Measurements from ENCODE around the gene NTNG1. TPM values are rescaled to one million over a fixed set of nuclear protein-coding genes. Genes with fewer than 3 reads are reported as not detected.

NTNG1 gene
- total and polyA plus RNA-seq, 10 of the 15 experiments (the other 5 are each of a cell fraction or from before 2014, with no cell fraction given): 0.18 to 2.3 (median 1.1) TPM; not detected in 1

DNA sequence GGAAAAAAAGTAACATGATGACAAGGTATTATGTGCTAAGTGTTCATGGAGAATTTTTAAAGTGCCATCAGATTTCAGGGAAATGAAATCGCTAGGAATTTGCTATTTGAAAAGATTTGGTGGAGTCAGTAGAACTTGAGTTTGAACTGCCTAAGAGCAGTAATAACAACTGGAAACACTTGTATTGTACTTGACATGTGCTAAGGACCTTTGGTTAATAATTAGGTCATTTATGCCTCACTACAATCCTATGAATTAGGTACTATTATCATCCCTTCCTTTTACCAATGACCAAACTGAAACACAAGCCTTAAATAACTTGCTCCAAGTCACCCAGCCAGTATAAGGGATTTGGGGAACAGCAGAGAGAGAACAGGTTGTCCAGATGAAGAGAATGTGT, 133.4 kb downstream of the NTNG1 start:
- no peak for ATAC-seq
- no peaks in the 10 kb centered on the region for H3K9me3 ChIP-seq (replicated peaks; ENCODE audit: control insufficient read depth, insufficient read depth, low read length)
- in situ Hi-C loops (cut with MboI) (no loop called here), intact Hi-C loops (cut with micrococcal nuclease; ENCODE audit: unreplicated experiment) (loop anchor here (10.0 kb wide), 1 partner anchor 851 kb away; no protein-coding TSS in a partner anchor)
- H4K20me1 ChIP-seq (ENCODE audit: control insufficient read depth, insufficient read depth): no peaks in the 10 kb centered on the region
- no peaks in the 10 kb centered on the region for H3K79me2 ChIP-seq (ENCODE audit: control insufficient read depth, insufficient read depth, low read length)
- FAIRE-seq: no peak
- no peak overlapping the region for H3K4me3 ChIP-seq
- RAD21 ChIA-PET (ENCODE audit: unreplicated experiment): interaction anchor here (4.6 kb wide), 1 partner anchor 255 kb away, joined by 34 read pairs; no protein-coding TSS in a partner anchor
- TF ChIP-seq STAT1 (conservative IDR thresholded peaks at IDR 0.05): no peak
- H3K36me3 ChIP-seq (ENCODE audit: control insufficient read depth in 2 of 2, insufficient read depth in 2 of 2, low read length in 1 of 2): no peaks in the 10 kb centered on the region
- BruUV-seq (replicated peaks): no TSS peak
- no peak overlapping the region for H3K4me2 ChIP-seq (ENCODE audit: control insufficient read depth, insufficient read depth)
- POLR2A ChIA-PET: no interaction called here
- H3K27me3 ChIP-seq (replicated peaks in 1 of 2; ENCODE audit: control insufficient read depth in 2 of 2, insufficient read depth in 2 of 2, low read length in 1 of 2): no peaks in the 10 kb centered on the region
- SMC1A ChIA-PET (ENCODE audit: uncharacterized antibody, unreplicated experiment): interaction anchor here (0.7 to 9.6 kb wide), 6 partner anchors 11 to 473 kb away, joined by 3 to 98 read pairs (median 3); no protein-coding TSS in a partner anchor
- CTCF ChIA-PET: interaction anchor here (0.6 to 9.2 kb wide), 5 partner anchors 9 to 254 kb away, joined by 3 to 124 read pairs (median 3); no protein-coding TSS in a partner anchor
- H2AFZ ChIP-seq (ENCODE audit: control insufficient read depth, low read depth, low read length): no peak overlapping the region
- no peak overlapping the region for H3K27ac ChIP-seq (ENCODE audit: control insufficient read depth, insufficient read depth)
- no peaks in the 10 kb centered on the region for H3K4me1 ChIP-seq (ENCODE audit: control insufficient read depth, insufficient read depth, low read length)
- no peak for DNase-seq (ENCODE audit: low read depth, low spot score)
- H3K9ac ChIP-seq (ENCODE audit: control insufficient read depth, insufficient read depth, low read length): no peak overlapping the region
- 83% methylated on average over 1 of the region's 1 CpG for WGBS (ENCODE audit: insufficient coverage, insufficient replicate concordance, low lambda C conversion rate, missing lambda C conversion rate)

DNA sequence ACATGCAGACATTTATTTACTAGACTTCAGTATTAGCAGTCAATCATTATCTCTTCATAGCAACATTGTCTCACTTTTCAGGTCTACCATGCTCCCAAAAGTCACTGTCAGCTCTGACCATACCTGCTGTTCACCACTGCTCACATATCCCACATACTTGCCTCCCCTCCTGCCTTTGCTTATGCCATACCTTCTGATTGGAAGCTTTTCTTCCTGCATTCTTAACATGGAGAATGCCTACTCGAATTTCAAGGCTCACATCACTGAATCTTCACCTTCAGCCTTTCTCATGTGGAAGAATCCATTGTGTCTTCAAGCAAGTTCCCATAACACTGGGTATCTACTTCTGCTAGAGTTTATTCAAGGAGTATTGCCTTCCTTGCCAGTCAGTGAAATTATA, 135.4 kb downstream of the NTNG1 start:
- H2AFZ ChIP-seq (ENCODE audit: control insufficient read depth, low read depth, low read length): no peak overlapping the region
- H3K36me3 ChIP-seq (ENCODE audit: control insufficient read depth in 2 of 2, insufficient read depth in 2 of 2, low read length in 1 of 2): no peaks in the 10 kb centered on the region
- no peaks in the 10 kb centered on the region for H3K27me3 ChIP-seq (replicated peaks in 1 of 2; ENCODE audit: control insufficient read depth in 2 of 2, insufficient read depth in 2 of 2, low read length in 1 of 2)
- DNase-seq (ENCODE audit: low read depth, low spot score) (no peak), FAIRE-seq (no peak), ATAC-seq (no peak)
- ChIA-PET POLR2A (no interaction called here), RAD21 (ENCODE audit: unreplicated experiment) (interaction anchor here (1.0 to 4.6 kb wide), 5 partner anchors 9 to 253 kb away, joined by 3 to 34 read pairs (median 4); no protein-coding TSS in a partner anchor), SMC1A (ENCODE audit: uncharacterized antibody, unreplicated experiment) (interaction anchor here (0.7 to 9.6 kb wide), 7 partner anchors 29 to 473 kb away, joined by 3 to 98 read pairs (median 5); no protein-coding TSS in a partner anchor), CTCF (interaction anchor here (0.7 to 9.2 kb wide), 15 partner anchors 9 to 474 kb away, joined by 3 to 124 read pairs (median 5); no protein-coding TSS in a partner anchor)
- H3K79me2 ChIP-seq (ENCODE audit: control insufficient read depth, insufficient read depth, low read length): no peaks in the 10 kb centered on the region
- in situ Hi-C loops (cut with MboI) (loop anchor here (25.0 kb wide), 1 partner anchor 261 kb away; no protein-coding TSS in a partner anchor), intact Hi-C loops (cut with micrococcal nuclease; ENCODE audit: unreplicated experiment) (loop anchor here (2.0 to 10.0 kb wide), 2 partner anchors 475 to 849 kb away; no protein-coding TSS in a partner anchor)
- TF ChIP-seq HDAC6 (IDR thresholded peaks at IDR 0.05; ENCODE audit: unreplicated experiment) (no peak), NR2C1 (IDR thresholded peaks at IDR 0.05) (no peak)
- TF ChIP-seq, protein P1, sequence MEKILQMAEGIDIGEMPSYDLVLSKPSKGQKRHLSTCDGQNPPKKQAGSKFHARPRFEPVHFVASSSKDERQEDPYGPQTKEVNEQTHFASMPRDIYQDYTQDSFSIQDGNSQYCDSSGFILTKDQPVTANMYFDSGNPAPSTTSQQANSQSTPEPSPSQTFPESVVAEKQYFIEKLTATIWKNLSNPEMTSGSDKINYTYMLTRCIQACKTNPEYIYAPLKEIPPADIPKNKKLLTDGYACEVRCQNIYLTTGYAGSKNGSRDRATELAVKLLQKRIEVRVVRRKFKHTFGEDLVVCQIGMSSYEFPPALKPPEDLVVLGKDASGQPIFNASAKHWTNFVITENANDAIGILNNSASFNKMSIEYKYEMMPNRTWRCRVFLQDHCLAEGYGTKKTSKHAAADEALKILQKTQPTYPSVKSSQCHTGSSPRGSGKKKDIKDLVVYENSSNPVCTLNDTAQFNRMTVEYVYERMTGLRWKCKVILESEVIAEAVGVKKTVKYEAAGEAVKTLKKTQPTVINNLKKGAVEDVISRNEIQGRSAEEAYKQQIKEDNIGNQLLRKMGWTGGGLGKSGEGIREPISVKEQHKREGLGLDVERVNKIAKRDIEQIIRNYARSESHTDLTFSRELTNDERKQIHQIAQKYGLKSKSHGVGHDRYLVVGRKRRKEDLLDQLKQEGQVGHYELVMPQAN (conservative IDR thresholded peaks at IDR 0.05): no peak
- no peak overlapping the region for H3K4me3 ChIP-seq
- H3K9ac ChIP-seq (ENCODE audit: control insufficient read depth, insufficient read depth, low read length): no peak overlapping the region
- H3K4me1 ChIP-seq (ENCODE audit: control insufficient read depth, insufficient read depth, low read length): no peaks in the 10 kb centered on the region
- no peak overlapping the region for H3K27ac ChIP-seq (ENCODE audit: control insufficient read depth, insufficient read depth)
- WGBS (ENCODE audit: insufficient coverage, insufficient replicate concordance, low lambda C conversion rate, missing lambda C conversion rate): 0% methylated on average over 1 of the region's 1 CpG
- no peak overlapping the region for H3K4me2 ChIP-seq (ENCODE audit: control insufficient read depth, insufficient read depth)
- BruUV-seq (replicated peaks): no TSS peak
- H4K20me1 ChIP-seq (ENCODE audit: control insufficient read depth, insufficient read depth): no peaks in the 10 kb centered on the region
- no peaks in the 10 kb centered on the region for H3K9me3 ChIP-seq (replicated peaks; ENCODE audit: control insufficient read depth, insufficient read depth, low read length)
